K562 (cell line): ENCODE results near the gene PIKFYVE. TPM values are rescaled to one million over a fixed set of nuclear protein-coding genes. Genes with fewer than 3 reads are reported as not detected.

ENCODE experiments used
- ATAC-seq: fragments of 200-7000 bp; cut with Tn5 transposase; 3 replicates; pipeline ENCODE4 v1.9.1; 2020; ENCODE audit warnings: moderate library complexity
- BruUV-seq: library from RNA; stranded (reverse); fragments of 400-500 nt; replicated peaks from 2 replicates; lab custom pipeline; 2021; lab: Mats Ljungman, UMichigan
- CTCF ChIA-PET: fragments of 300-600 bp; formaldehyde crosslinking; extraction: SDS; loops from one replicate; lab custom pipeline; 2021; ENCODE audit warnings: low intra/inter-chr PET ratio; lab: Yijun Ruan, JAX
- POLR2A ChIA-PET: fragments of 300-600, 350-650 bp; sonication (Branson Sonifier 250); formaldehyde crosslinking; extraction: SDS; loops from one replicate; lab custom pipeline; 2021; ENCODE audit warnings: antibody characterized with exemption, inconsistent platforms; lab: Yijun Ruan, JAX
- DNase-seq, 4 experiments: peaks; one replicate each; pipeline versions ENCODE4 v3.0.0 to v3.0.0-alpha.2; 2011 to 2018; ENCODE audit warnings: low spot score in 3 of 4, mixed read lengths in 3 of 4; ENCODE audit errors: extremely low read depth in 1 of 4
- FAIRE-seq: peaks from 2 replicates; lab custom pipeline; 2011; peaks lifted over from hg19 to GRCh38; lab: Jason Lieb, UNC
- H2AFZ ChIP-seq: 2 replicates; pipeline ENCODE4 v1.6.0; 2011; ENCODE audit warnings: low read depth, low read length, control low read depth, inconsistent platforms
- H3K27ac ChIP-seq: fragments of 200-600 bp; 3 replicates; pipeline ENCODE4 v1.8.0; 2011; ENCODE audit warnings: low read depth, mild to moderate bottlenecking, control low read depth, inconsistent platforms, low read length, moderate library complexity, mixed read lengths; ENCODE audit errors: extremely low read depth
- H3K27me3 ChIP-seq, 2 experiments: fragments of 300-600 bp in 1 of 2; 2 replicates in 1 of 2; 3 replicates in 1 of 2; pipeline versions ENCODE4 v1.6.0 to v1.8.0; 2011; ENCODE audit warnings: inconsistent platforms in 2 of 2, low read length in 2 of 2, mild to moderate bottlenecking in 1 of 2, mixed read lengths in 1 of 2, moderate library complexity in 1 of 2; ENCODE audit not compliant: control insufficient read depth in 2 of 2, insufficient read depth in 2 of 2
- H3K36me3 ChIP-seq: fragments of 300-600 bp; 3 replicates; pipeline ENCODE4 v1.8.0; 2011; ENCODE audit warnings: mild to moderate bottlenecking, low read length, inconsistent platforms; ENCODE audit not compliant: control insufficient read depth, insufficient read depth
- H3K4me1 ChIP-seq, 2 experiments: fragments of 200-600 bp in 1 of 2; replicated peaks in 1 of 2; 2 replicates in 1 of 2; 3 replicates in 1 of 2; pipeline versions ENCODE4 v1.5.1 to v1.8.0; 2011; ENCODE audit warnings: inconsistent platforms in 2 of 2, low read length in 2 of 2, mild to moderate bottlenecking in 1 of 2, mixed read lengths in 1 of 2, moderate library complexity in 1 of 2; ENCODE audit not compliant: control insufficient read depth in 2 of 2, insufficient read depth in 2 of 2
- H3K4me2 ChIP-seq: 2 replicates; pipeline ENCODE4 v1.6.1; 2011; ENCODE audit warnings: low read length, control low read depth, inconsistent platforms, mixed read lengths; ENCODE audit not compliant: insufficient read depth
- H3K4me3 ChIP-seq: fragments of 200-600 bp; sonication (generic), shearing (Covaris generic); 2 replicates; pipeline ENCODE4 v1.5.1; 2016; ENCODE audit warnings: control low read depth, inconsistent platforms
- H3K79me2 ChIP-seq: fragments of 200-600 bp; 3 replicates; pipeline ENCODE4 v1.8.0; 2011; ENCODE audit warnings: low read length, inconsistent platforms; ENCODE audit not compliant: control insufficient read depth, insufficient read depth
- H3K9ac ChIP-seq, 2 experiments: 2 replicates each; pipeline versions ENCODE4 v1.6.0 to v1.6.1; 2011; ENCODE audit warnings: low read depth in 2 of 2, low read length in 2 of 2, control low read depth in 1 of 2, inconsistent platforms in 1 of 2, mild to moderate bottlenecking in 1 of 2, mixed read lengths in 1 of 2; ENCODE audit not compliant: insufficient read depth in 1 of 2
- H3K9me1 ChIP-seq: one replicate; pipeline ENCODE4 v1.6.0; 2011; ENCODE audit warnings: inconsistent platforms, mild to moderate bottlenecking, low read length, moderate library complexity; ENCODE audit not compliant: control insufficient read depth, insufficient read depth
- H3K9me3 ChIP-seq: replicated peaks from 2 replicates; pipeline ENCODE4 v1.5.1; 2011; ENCODE audit warnings: low read depth, low read length, inconsistent platforms; ENCODE audit not compliant: control insufficient read depth, insufficient read depth
- H4K20me1 ChIP-seq: replicated peaks from 2 replicates; pipeline ENCODE4 v1.6.1; 2011; ENCODE audit warnings: low read length, inconsistent platforms, mixed read lengths; ENCODE audit not compliant: control insufficient read depth, insufficient read depth
- BACH1 ChIP-seq: fragments of 200-800 bp; sonication (Bioruptor generic); IDR thresholded peaks from 2 replicates; pipeline ENCODE4 v1.6.1; 2016; ENCODE audit warnings: missing genetic modification characterization, missing compliant biosample characterization
- BCOR ChIP-seq: fragments of 450-650 bp; IDR thresholded peaks from 2 replicates; pipeline ENCODE4 v1.6.1; 2016
- CBX1 ChIP-seq: sonication (generic); IDR thresholded peaks from 2 replicates; pipeline ENCODE4 v1.6.1; 2016; ENCODE audit warnings: antibody characterized with exemption, low read depth, mild to moderate bottlenecking
- EGR1 ChIP-seq: fragments of 450-650 bp; conservative IDR thresholded peaks from 2 replicates; pipeline ENCODE4 v1.6.1; 2017; ENCODE audit warnings: mild to moderate bottlenecking
- GABPB1 ChIP-seq: sonication (generic); formaldehyde crosslinking; IDR thresholded peaks from 2 replicates; pipeline ENCODE4 v1.8.0; 2022; ENCODE audit warnings: mild to moderate bottlenecking, missing genetic modification reagents
- GATA2 ChIP-seq: sonication (generic); formaldehyde crosslinking; IDR thresholded peaks from 2 replicates; pipeline ENCODE4 v1.4.0; 2020; ENCODE audit warnings: mild to moderate bottlenecking, missing genetic modification reagents
- GATAD2A ChIP-seq: fragments of 450-650 bp; IDR thresholded peaks from 2 replicates; pipeline ENCODE4 v1.6.1; 2017
- HES1 ChIP-seq: fragments of 450-650 bp; IDR thresholded peaks from 2 replicates; pipeline ENCODE4 v1.6.1; 2016; ENCODE audit warnings: low read depth, mild to moderate bottlenecking, moderate library complexity
- HIVEP1 ChIP-seq: fragments of 250-450 bp; sonication (Bioruptor Pico); IDR thresholded peaks from 2 replicates; pipeline ENCODE4 v1.4.0; 2020; ENCODE audit warnings: mild to moderate bottlenecking
- IRF9 ChIP-seq: fragments of 450-650 bp; IDR thresholded peaks from 2 replicates; pipeline ENCODE4 v1.6.1; 2016; ENCODE audit warnings: missing biosample characterization, missing genetic modification characterization
- KDM4B ChIP-seq, 2 experiments: fragments of 450-650 bp in 1 of 2; sonication (generic) in 1 of 2; IDR thresholded peaks; 2 replicates each; pipeline ENCODE4 v1.6.1; 2016 to 2017; ENCODE audit warnings: borderline replicate concordance in 2 of 2, antibody characterized with exemption in 1 of 2, low read depth in 1 of 2, mild to moderate bottlenecking in 1 of 2
- MAFK ChIP-seq: IDR thresholded peaks from 2 replicates; pipeline ENCODE4 v1.6.1; 2011; ENCODE audit warnings: low read length, improper control_type of control experiment
- NEUROD1 ChIP-seq: fragments of 150-350 bp; IDR thresholded peaks from 2 replicates; pipeline ENCODE4 v1.6.1; 2014; ENCODE audit warnings: borderline replicate concordance, low read length, low read depth; ENCODE audit not compliant: partially characterized antibody
- SMARCB1 ChIP-seq: IDR thresholded peaks from 2 replicates; pipeline ENCODE4 v1.6.1; 2011; ENCODE audit warnings: improper control_type of control experiment, low read depth; ENCODE audit not compliant: insufficient read length
- ZNF707 ChIP-seq: fragments of 250-450 bp; sonication (Bioruptor Pico); conservative IDR thresholded peaks from 2 replicates; pipeline ENCODE4 v1.8.0; 2022; ENCODE audit warnings: inconsistent platforms, mild to moderate bottlenecking, moderate library complexity
- ZNF764 ChIP-seq: fragments of 250-450 bp; sonication (Bioruptor Pico); IDR thresholded peaks from 2 replicates; pipeline ENCODE4 v1.4.0; 2020; ENCODE audit warnings: low read depth, mild to moderate bottlenecking, moderate library complexity
- WGBS: fragments of 100-300 bp; shearing (Covaris generic); methylation state at CpG from one replicate; pipeline ENCODE4 v1.1.6; 2016; ENCODE audit warnings: low coverage, mixed read lengths; ENCODE audit not compliant: insufficient coverage; ENCODE audit errors: missing lambda C conversion rate; 5-methylcytosine and 5-hydroxymethylcytosine counted together
- in situ Hi-C: fragments of 300-500 bp; cut with MboI; formaldehyde crosslinking; loops from 4 replicates; pipeline ENCODE4 v1.15.0; 2018; ENCODE audit warnings: inconsistent platforms, mixed read lengths
- intact Hi-C: fragments of 100-400 bp; cut with micrococcal nuclease; formaldehyde crosslinking; loops from 2 replicates; pipeline ENCODE4 v1.14.2; 2022
- polyA plus RNA-seq, 8 experiments: library from polyadenylated mRNA; depleted of rRNA in 4 of 8; stranded (reverse) in 5 of 8; unstranded in 3 of 8; fragments of >200 nt; fragmentation: Nextera tagmentation in 2 of 8; fragmentation: Illumina TruSeq in 1 of 8; extraction: Ambion mirVana in 2 of 8; extraction: Trizol in 1 of 8; gene quantifications; 2 replicates each; pipeline versions ENCODE4 v1.2.1 to v1.2.3, GENCODE V29; 2011 to 2014; ENCODE audit warnings: inconsistent platforms in 1 of 8, missing spikeins in 1 of 8
- total RNA-seq, 7 experiments: library from RNA; depleted of rRNA in 6 of 7; stranded (reverse); fragments of >200 nt in 6 of 7; fragmentation: Illumina TruSeq in 2 of 7; extraction: Trizol in 2 of 7; gene quantifications; 2 replicates each; pipeline versions ENCODE4 v1.2.1 to v1.2.3, GENCODE V29; 2011 to 2021; ENCODE audit warnings: low replicate concordance in 1 of 7

PIKFYVE gene
- total and polyA plus RNA-seq, 9 of the 15 experiments (the other 6 are each of a cell fraction or from before 2014, with no cell fraction given) = 3.6 to 25.6 (median 16.7) TPM

- H3K27me3 ChIP-seq = no peaks in the 10 kb centered on the region
- H3K9ac ChIP-seq = no peak overlapping the region
- no peak overlapping the region for H3K4me3 ChIP-seq
- WGBS = 48% methylated on average over 2 of the region's 2 CpGs
- no peak overlapping the region for H3K4me2 ChIP-seq
- ATAC-seq (no peak), DNase-seq (no peak), FAIRE-seq (no peak)
- peaks cover 25% of the 10 kb centered on the region for H3K79me2 ChIP-seq
- in situ Hi-C loops (no loop called here), intact Hi-C loops (no loop called here)
- POLR2A ChIA-PET = no interaction called here
- H2AFZ ChIP-seq = no peak overlapping the region
- no peak overlapping the region; the same call in 2 of the 3 replicates for H3K27ac ChIP-seq
- peaks cover 65% of the 10 kb centered on the region for H3K36me3 ChIP-seq
- BruUV-seq = no TSS peak
- CTCF ChIA-PET = no interaction called here
- H4K20me1 ChIP-seq = no peaks in the 10 kb centered on the region
- H3K9me1 ChIP-seq = no peaks in the 10 kb centered on the region
- no peaks in the 10 kb centered on the region for H3K9me3 ChIP-seq
- TF ChIP-seq MAFK (no peak), SMARCB1 (no peak), GABPB1 (CRISPR knock-in tag) (no peak), EGR1 (no peak), BCOR (no peak), IRF9 (no peak), HES1 (no peak), GATAD2A (no peak), ZNF764 (CRISPR knock-in tag) (no peak), BACH1 (tag) (no peak), KDM4B (IDR thresholded peaks at IDR 0.05; ENCODE audit: borderline replicate concordance in 2 of 2, low read depth in 1 of 2) (no peak), NEUROD1 (no peak), CBX1 (no peak), GATA2 (CRISPR knock-in tag) (no peak), ZNF707 (CRISPR knock-in tag) (no peak), HIVEP1 (CRISPR knock-in tag) (no peak)
- peaks cover 3 to 7% of the 10 kb centered on the region in 2 experiments; a peak in 3 of 5 replicates for H3K4me1 ChIP-seq
Measured at GRCh38 chr2:208296610-208297009, 30.6 kb downstream of the PIKFYVE start.
